Adrenal gland (tissue), 5 donors: ENCODE data around the gene VDAC1.

ENCODE experiments used
- POLR2A ChIP-seq, 2 donors: fragments of 450-650 bp; IDR thresholded peaks; one replicate each; pipeline ENCODE4 v1.6.1; 2017; ENCODE audit warnings: antibody characterized with exemption in 2 of 2, mild to moderate bottlenecking in 2 of 2, moderate library complexity in 1 of 2
- TF ChIP-seq, protein P1 (sequence below), 6 experiments: fragments of 450-650 bp in 4 of 6; fragments of 200-600 bp in 2 of 6; sonication (generic) in 1 of 6; IDR thresholded peaks; 1 replicate in 5 of 6; 2 replicates in 1 of 6; pipeline versions ENCODE4 v1.5.1 to v1.8.0; 2016 to 2021; ENCODE audit warnings: antibody characterized with exemption in 6 of 6, mild to moderate bottlenecking in 2 of 6, moderate library complexity in 1 of 6
- donor health status: DM: no; HTN: no; CAD: no.

- TF ChIP-seq, protein P1, sequence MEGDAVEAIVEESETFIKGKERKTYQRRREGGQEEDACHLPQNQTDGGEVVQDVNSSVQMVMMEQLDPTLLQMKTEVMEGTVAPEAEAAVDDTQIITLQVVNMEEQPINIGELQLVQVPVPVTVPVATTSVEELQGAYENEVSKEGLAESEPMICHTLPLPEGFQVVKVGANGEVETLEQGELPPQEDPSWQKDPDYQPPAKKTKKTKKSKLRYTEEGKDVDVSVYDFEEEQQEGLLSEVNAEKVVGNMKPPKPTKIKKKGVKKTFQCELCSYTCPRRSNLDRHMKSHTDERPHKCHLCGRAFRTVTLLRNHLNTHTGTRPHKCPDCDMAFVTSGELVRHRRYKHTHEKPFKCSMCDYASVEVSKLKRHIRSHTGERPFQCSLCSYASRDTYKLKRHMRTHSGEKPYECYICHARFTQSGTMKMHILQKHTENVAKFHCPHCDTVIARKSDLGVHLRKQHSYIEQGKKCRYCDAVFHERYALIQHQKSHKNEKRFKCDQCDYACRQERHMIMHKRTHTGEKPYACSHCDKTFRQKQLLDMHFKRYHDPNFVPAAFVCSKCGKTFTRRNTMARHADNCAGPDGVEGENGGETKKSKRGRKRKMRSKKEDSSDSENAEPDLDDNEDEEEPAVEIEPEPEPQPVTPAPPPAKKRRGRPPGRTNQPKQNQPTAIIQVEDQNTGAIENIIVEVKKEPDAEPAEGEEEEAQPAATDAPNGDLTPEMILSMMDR (IDR thresholded peaks at IDR 0.05): no peak
- no peak for TF ChIP-seq POLR2A (IDR thresholded peaks at IDR 0.05)
Observed at GRCh38 chr5:133985540-133986180, 19.1 kb downstream of the VDAC1 start.
